ENCODE results near the gene NELFE.

- TF ChIP-seq GATA3 (IDR thresholded peaks at IDR 0.05; ENCODE audit: low read depth, low read length) (no peak), GATA2 (IDR thresholded peaks at IDR 0.05; ENCODE audit: low read depth, low read length) (no peak)
Measured at GRCh38 chr6:31949926-31950548, 8.7 kb downstream of the NELFE start.

All from SH-SY5Y (cell line).